ENCODE results near the gene CAMK1D. TPM values are rescaled to one million over a fixed set of nuclear protein-coding genes. Genes with fewer than 3 reads are reported as not detected.

CAMK1D gene
- total RNA-seq, 1 donor, result 11.2 TPM

- Histone ChIP-seq H3K4me1 (ENCODE audit: insufficient read depth, low read length) (peaks cover 2% of the 10 kb centered on the region), H2AFZ (ENCODE audit: low read length) (no peak overlapping the region), H3K79me2 (ENCODE audit: insufficient read depth, low read length) (no peaks in the 10 kb centered on the region), H3K27me3 (ENCODE audit: insufficient read depth, low read length) (no peaks in the 10 kb centered on the region), H4K20me1 (ENCODE audit: insufficient read depth, low read length) (no peaks in the 10 kb centered on the region), H3K9me3 (ENCODE audit: low read depth, low read length) (no peaks in the 10 kb centered on the region), H3K27ac (ENCODE audit: low read depth, low read length) (no peak overlapping the region), H3K36me3 (ENCODE audit: insufficient read depth, low read length) (no peaks in the 10 kb centered on the region), H3K4me3 (ENCODE audit: insufficient read depth, low read length) (no peak overlapping the region), H3K4me2 (ENCODE audit: insufficient read depth, low read length) (no peak overlapping the region)
- DNase-seq (ENCODE audit: insufficient read length, low spot score, missing footprints), result no peak
- TF ChIP-seq, protein P1, sequence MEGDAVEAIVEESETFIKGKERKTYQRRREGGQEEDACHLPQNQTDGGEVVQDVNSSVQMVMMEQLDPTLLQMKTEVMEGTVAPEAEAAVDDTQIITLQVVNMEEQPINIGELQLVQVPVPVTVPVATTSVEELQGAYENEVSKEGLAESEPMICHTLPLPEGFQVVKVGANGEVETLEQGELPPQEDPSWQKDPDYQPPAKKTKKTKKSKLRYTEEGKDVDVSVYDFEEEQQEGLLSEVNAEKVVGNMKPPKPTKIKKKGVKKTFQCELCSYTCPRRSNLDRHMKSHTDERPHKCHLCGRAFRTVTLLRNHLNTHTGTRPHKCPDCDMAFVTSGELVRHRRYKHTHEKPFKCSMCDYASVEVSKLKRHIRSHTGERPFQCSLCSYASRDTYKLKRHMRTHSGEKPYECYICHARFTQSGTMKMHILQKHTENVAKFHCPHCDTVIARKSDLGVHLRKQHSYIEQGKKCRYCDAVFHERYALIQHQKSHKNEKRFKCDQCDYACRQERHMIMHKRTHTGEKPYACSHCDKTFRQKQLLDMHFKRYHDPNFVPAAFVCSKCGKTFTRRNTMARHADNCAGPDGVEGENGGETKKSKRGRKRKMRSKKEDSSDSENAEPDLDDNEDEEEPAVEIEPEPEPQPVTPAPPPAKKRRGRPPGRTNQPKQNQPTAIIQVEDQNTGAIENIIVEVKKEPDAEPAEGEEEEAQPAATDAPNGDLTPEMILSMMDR (IDR thresholded peaks at IDR 0.05; ENCODE audit: extremely low read depth, low read depth, low read length), result no peak
Measured at GRCh38 chr10:12387561-12388210, 38.3 kb downstream of the CAMK1D start.

DNA sequence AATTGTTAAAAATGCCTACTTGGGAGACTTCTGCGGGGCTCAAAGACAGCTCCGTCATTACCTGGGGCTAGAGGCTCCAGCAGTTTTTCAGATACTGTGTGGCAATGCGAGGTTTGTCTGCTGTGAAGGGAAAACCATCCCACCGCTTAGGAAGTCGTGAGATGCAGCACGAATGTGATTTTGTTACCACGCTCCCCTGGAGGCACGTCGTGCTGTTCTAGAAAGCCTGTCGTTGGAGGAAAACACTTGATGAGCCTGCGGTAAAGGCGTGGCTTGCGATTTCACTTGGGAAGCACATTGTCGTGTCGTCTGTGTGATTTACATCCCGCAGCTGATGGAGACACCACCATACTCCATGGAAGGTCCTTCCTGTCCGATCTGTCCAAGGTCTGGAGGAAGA, 39.3 kb downstream of the CAMK1D start:
- H4K20me1 ChIP-seq (ENCODE audit: insufficient read depth, low read length), result no peaks in the 10 kb centered on the region
- H3K79me2 ChIP-seq (ENCODE audit: insufficient read depth, low read length), result no peaks in the 10 kb centered on the region
- H3K9me3 ChIP-seq (ENCODE audit: low read depth, low read length), result no peaks in the 10 kb centered on the region
- H3K36me3 ChIP-seq (ENCODE audit: insufficient read depth, low read length), result no peaks in the 10 kb centered on the region
- H3K4me3 ChIP-seq (ENCODE audit: insufficient read depth, low read length), result no peak overlapping the region
- no peak overlapping the region for H3K4me2 ChIP-seq (ENCODE audit: insufficient read depth, low read length)
- H3K27ac ChIP-seq (ENCODE audit: low read depth, low read length), result no peak overlapping the region
- H2AFZ ChIP-seq (ENCODE audit: low read length), result no peak overlapping the region
- DNase-seq (ENCODE audit: insufficient read length, low spot score, missing footprints), result no peak
- no peaks in the 10 kb centered on the region for H3K4me1 ChIP-seq (ENCODE audit: insufficient read depth, low read length)
- H3K27me3 ChIP-seq (ENCODE audit: insufficient read depth, low read length), result no peaks in the 10 kb centered on the region
- TF ChIP-seq, protein P1 (IDR thresholded peaks at IDR 0.05; ENCODE audit: extremely low read depth, low read depth, low read length), result no peak

DNA sequence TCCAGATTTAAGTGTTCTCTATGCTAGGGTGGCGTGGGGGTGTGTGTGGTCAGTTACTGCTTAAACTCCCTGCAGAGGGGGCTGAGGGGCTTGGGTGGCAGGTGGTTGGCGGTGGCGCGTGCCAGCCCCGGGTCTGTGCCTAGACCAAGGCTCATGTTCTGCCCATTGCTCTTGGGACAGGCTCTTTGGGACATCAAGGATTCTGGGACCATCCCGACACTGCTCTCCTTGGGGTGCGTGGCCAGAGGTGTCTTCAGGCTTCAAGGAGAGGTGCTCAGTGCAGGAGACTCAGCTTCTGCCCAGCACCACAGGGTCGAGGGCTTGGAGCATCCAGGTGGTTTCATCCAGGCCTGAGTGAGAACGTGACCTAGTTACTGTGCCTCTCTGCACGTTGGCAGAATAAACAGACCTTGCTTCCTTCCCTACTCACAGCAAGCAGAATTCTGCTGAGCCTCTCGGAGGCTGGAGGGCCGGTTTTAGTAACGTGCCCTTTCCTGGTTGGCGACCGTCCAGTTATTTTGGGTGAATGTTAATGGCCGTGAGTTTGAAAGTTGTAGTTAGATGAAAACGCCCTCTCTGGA, 39.9 kb downstream of the CAMK1D start:
- Histone ChIP-seq H3K4me2 (ENCODE audit: insufficient read depth, low read length) (no peak overlapping the region), H2AFZ (ENCODE audit: low read length) (no peak overlapping the region), H3K79me2 (ENCODE audit: insufficient read depth, low read length) (no peaks in the 10 kb centered on the region), H3K36me3 (ENCODE audit: insufficient read depth, low read length) (no peaks in the 10 kb centered on the region), H3K9me3 (ENCODE audit: low read depth, low read length) (no peaks in the 10 kb centered on the region), H4K20me1 (ENCODE audit: insufficient read depth, low read length) (no peaks in the 10 kb centered on the region), H3K4me3 (ENCODE audit: insufficient read depth, low read length) (no peak overlapping the region), H3K4me1 (ENCODE audit: insufficient read depth, low read length) (no peaks in the 10 kb centered on the region), H3K27me3 (ENCODE audit: insufficient read depth, low read length) (no peaks in the 10 kb centered on the region), H3K27ac (ENCODE audit: low read depth, low read length) (no peak overlapping the region)
- TF ChIP-seq, protein P1 (IDR thresholded peaks at IDR 0.05; ENCODE audit: extremely low read depth, low read depth, low read length), result no peak
- DNase-seq (ENCODE audit: insufficient read length, low spot score, missing footprints), result no peak

- no peaks in the 10 kb centered on the region for H3K9me3 ChIP-seq (ENCODE audit: low read depth, low read length)
- no peak overlapping the region for H3K4me3 ChIP-seq (ENCODE audit: insufficient read depth, low read length)
- no peaks in the 10 kb centered on the region for H3K4me1 ChIP-seq (ENCODE audit: insufficient read depth, low read length)
- TF ChIP-seq, protein P1 (IDR thresholded peaks at IDR 0.05; ENCODE audit: extremely low read depth, low read depth, low read length), result no peak
- no peaks in the 10 kb centered on the region for H3K36me3 ChIP-seq (ENCODE audit: insufficient read depth, low read length)
- H3K79me2 ChIP-seq (ENCODE audit: insufficient read depth, low read length), result no peaks in the 10 kb centered on the region
- H2AFZ ChIP-seq (ENCODE audit: low read length), result no peak overlapping the region
- no peak overlapping the region for H3K4me2 ChIP-seq (ENCODE audit: insufficient read depth, low read length)
- no peak for DNase-seq (ENCODE audit: insufficient read length, low spot score, missing footprints)
- no peaks in the 10 kb centered on the region for H3K27me3 ChIP-seq (ENCODE audit: insufficient read depth, low read length)
- no peaks in the 10 kb centered on the region for H4K20me1 ChIP-seq (ENCODE audit: insufficient read depth, low read length)
- peak overlapping the region; percentile 54 for H3K27ac ChIP-seq (ENCODE audit: low read depth, low read length)
Measured at GRCh38 chr10:12390733-12391132, 41.4 kb downstream of the CAMK1D start.

Data from osteoblast (primary cell).